GM10266 (cell line): ENCODE data around the gene CXCL5.
A peak's percentile ranks its signal among the peaks of the same experiment; 100 is the strongest.
"Not testable (repeated sequence)": the region's sequence is repeated elsewhere in the genome, so short reads cannot be mapped to it uniquely, and the experiment has no call there.

Experiments used
- DNase-seq: peaks from one replicate; pipeline ENCODE4 v3.0.0; 2012; ENCODE audit errors: extremely low spot score
- TF ChIP-seq, protein P1 (sequence below): IDR thresholded peaks from 2 replicates; pipeline ENCODE4 v1.5.1; 2012; ENCODE audit warnings: mild to moderate bottlenecking, low read depth; ENCODE audit not compliant: control insufficient read depth, insufficient read depth; ENCODE audit errors: missing control alignments

The CXCL5 gene

DNA sequence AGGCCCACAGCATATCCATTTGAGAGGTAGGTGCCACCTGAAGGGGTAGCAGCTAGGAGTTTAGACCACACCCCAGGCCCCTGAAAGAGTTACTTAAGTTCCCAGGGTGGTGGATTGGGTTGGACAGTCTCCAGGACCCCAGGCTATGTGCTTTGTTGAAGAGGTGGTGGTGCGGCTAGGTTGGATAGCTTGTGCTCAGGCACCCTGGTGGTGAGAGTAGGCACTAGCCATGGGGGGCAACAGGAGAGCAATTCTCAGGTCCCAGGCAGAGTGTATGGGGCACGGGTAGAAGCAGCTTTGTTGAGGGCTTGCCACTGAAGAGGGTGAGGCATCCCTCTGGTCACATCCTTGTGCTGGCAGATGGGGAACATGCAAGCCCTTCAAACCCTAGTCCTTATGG is 22.3 kb downstream of the CXCL5 start:
- DNase-seq: no peak

DNA sequence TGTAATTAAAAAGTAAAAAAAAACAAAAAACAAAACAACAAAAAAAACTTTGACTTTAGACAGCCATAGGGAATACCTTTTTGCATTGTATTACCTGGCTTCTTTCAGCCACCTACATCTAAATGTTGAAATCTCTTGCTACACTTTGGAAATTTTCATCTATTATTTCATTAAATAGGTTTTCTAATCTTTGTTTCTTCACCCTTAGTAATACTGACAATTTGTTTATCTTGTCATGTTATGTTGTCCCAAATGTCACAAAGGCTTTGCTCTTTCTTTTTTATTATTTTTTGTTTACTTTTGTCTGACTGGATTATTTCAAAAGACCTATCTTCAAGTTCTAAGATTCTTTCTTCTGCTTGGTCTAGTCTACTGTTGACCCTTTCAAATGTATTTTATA is 24.1 kb downstream of the CXCL5 start:
- TF ChIP-seq, protein P1, sequence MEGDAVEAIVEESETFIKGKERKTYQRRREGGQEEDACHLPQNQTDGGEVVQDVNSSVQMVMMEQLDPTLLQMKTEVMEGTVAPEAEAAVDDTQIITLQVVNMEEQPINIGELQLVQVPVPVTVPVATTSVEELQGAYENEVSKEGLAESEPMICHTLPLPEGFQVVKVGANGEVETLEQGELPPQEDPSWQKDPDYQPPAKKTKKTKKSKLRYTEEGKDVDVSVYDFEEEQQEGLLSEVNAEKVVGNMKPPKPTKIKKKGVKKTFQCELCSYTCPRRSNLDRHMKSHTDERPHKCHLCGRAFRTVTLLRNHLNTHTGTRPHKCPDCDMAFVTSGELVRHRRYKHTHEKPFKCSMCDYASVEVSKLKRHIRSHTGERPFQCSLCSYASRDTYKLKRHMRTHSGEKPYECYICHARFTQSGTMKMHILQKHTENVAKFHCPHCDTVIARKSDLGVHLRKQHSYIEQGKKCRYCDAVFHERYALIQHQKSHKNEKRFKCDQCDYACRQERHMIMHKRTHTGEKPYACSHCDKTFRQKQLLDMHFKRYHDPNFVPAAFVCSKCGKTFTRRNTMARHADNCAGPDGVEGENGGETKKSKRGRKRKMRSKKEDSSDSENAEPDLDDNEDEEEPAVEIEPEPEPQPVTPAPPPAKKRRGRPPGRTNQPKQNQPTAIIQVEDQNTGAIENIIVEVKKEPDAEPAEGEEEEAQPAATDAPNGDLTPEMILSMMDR: no peak
- no peak for DNase-seq

More for the DNA sequence above, 22.3 kb downstream of the CXCL5 start:
- TF ChIP-seq, protein P1: no peak

DNA sequence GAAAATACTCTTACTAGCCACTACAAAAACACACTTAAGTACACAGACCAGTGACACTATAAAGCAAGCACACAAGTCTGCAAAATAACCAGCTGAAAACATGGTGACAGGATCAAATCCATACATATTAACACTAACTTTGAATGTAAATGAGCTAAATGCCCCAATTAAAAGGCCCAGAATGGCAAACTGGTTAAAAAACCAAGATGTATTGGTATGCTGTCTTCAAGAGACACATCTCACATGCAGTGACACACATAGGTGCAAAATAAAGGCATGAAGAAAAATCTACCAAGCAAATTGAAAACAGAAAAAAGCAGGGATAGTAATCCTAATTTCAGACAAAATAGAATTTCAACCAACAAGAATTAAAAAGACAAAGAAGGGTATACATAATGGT is 27.5 kb downstream of the CXCL5 start:
- DNase-seq: no peak

DNA sequence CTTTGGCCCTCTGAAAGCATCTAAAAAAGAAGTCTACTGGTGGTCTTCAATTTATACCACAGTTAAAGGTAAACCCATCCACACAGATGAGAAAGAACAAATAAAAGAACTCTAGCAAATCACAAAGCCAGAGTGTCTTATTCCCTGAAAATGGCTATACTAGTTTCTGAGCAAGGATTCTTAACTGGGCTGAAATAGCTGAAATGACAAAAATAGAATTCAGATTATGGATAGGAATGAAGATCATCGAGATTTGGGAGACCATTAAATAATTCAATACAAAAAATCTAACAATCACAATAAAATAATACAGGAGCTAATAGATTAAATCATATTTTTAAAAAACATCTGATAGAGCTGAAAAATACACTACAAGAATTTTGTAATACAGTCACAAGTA is 28.5 kb downstream of the CXCL5 start:
- TF ChIP-seq, protein P1: no peak
- no peak for DNase-seq

More for the DNA sequence above, 27.5 kb downstream of the CXCL5 start:
- TF ChIP-seq, protein P1: no peak

DNA sequence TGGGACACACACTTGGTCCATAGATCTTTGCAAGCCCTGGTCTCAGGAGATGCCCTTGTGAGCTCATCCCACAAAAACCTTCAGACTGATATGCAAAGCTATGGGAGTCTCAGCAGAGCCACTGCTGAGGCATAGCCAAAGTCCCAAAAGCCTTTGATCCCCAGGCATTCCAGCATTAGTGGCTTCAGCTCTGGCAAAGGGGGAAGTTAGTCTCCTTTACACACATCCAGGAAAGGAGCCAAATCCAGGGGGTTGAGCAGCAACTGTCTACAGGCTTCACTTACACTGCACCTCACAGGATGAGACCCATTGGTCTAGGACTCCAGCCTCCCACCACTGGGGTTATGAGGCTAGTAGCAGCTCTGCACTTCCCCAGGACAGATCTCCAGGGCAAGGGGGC is 30.6 kb downstream of the CXCL5 start:
- TF ChIP-seq, protein P1: no peak
- no peak for DNase-seq

DNA sequence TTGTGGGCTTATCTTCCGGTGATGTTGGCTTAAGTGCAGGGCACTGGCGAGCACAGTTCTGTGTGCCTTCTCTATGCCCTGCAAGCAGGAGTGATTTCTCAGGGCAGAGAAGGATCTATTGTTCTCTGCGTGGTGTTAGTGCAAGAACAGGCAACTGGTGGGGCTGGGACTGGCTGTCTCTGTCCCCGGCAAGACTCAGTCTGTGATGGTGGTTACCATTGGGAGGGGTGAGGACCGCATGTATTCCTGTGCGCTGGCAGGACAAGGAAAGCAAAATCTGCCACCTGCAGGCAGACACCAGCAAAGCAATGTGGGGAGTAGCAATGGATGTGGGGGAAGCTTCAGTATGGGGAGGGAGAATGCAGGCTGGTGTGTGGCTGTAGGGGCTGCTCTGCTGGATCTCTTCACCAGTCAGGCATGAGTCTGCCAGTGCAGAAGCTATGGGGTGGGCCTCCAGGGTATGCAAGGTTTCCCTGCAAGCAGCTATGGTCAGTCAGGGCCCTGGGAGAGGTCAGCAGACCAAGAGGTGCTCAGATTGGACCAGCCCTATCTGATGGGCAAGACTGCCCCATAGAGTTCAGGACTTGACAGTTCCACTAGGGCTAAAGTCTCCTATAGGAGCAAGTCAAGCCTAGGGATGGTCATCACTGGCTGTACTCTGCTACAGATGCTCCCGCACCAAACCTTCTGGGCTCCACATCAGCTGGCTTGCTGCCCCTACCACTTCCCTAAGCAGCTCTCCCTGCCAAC is 33.4 kb downstream of the CXCL5 start:
- DNase-seq: no peak
- TF ChIP-seq, protein P1: peak; percentile 9

DNA sequence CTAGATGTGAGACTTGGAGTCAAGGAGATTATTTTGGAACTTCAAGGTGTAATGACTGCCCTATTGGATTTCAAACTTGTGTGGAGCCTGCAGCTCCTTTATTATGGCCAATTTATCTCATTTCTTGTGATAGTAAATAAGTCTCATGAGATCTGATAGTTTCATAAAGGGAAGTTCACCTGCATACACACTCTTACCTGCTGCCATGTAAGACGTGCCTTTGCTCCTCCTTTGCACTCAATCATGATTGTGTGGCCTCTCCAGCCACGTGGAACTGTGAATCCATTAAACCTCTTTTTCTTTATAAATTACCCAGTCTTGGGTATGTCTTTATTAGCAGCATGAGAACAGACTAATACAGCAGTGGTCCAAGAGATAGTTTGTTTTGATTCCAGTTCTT is 35.8 kb downstream of the CXCL5 start:
- DNase-seq: no peak
- TF ChIP-seq, protein P1: no peak

DNA sequence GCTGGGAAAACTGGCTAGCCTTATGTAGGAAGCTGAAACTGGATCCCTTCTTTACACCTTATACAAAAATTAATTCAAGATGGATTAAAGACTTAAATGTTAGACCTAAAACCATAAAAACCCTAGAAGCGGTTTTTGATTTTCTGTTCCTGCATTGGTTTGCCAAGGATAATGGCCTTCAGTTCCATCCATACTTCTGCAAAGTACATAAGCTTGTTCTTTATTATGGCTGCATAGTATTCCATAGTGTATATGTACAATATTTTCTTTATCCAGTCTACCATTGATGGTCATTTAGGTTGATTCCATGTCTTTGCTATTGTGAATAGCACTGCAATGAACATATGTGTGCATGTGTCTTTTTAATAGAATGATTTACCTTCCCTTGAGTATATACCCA is 39.4 kb downstream of the CXCL5 start:
- DNase-seq: not testable (repeated sequence)
